ENCODE data around the gene GPANK1. TPM values are rescaled to one million over a fixed set of nuclear protein-coding genes. Genes with fewer than 3 reads are reported as not detected.

GPANK1 gene
- total RNA-seq, 3 donors from 2014 or later, result 16.2 to 22.2 (median 20.0) TPM

- peak overlapping the region; percentile 90 to 94 for H3K27ac ChIP-seq
- peak overlapping the region; percentile 77 to 91 (median 82) for H3K4me3 ChIP-seq
Measured at GRCh38 chr6:31659649-31660380, 5.0 kb downstream of the GPANK1 start.

GRCh38 chr6:31658983-31659648, 5.7 kb downstream of the GPANK1 start:
- H3K27ac ChIP-seq, result peak overlapping the region; percentile 90 to 94

More at GRCh38 chr6:31659649-31660380, 5.0 kb downstream of the GPANK1 start:
- Histone ChIP-seq H3K27me3 (no peaks in the 10 kb centered on the region), H3K9me3 (no peaks in the 10 kb centered on the region), H3K36me3 (no peaks in the 10 kb centered on the region), H3K4me1 (peaks cover 15 to 21% of the 10 kb centered on the region in 2 donors)
- TF ChIP-seq POLR2A (IDR thresholded peaks at IDR 0.05) (no peak), POLR2AphosphoS5 (IDR thresholded peaks at IDR 0.05) (no peak), CTCF (IDR thresholded peaks at IDR 0.05) (no peak)
- no peak for DNase-seq (ENCODE audit: low spot score in 2 of 2)
- intact Hi-C loops (cut with DNase I; ENCODE audit: low total_unique reads), result loop anchor here (10.0 kb wide), 1 partner anchor 175 kb away; no protein-coding TSS in a partner anchor

GRCh38 chr6:31658158-31658688, 6.6 kb downstream of the GPANK1 start:
- TF ChIP-seq POLR2A (IDR thresholded peaks at IDR 0.05) (no peak), POLR2AphosphoS5 (IDR thresholded peaks at IDR 0.05) (no peak), CTCF (IDR thresholded peaks at IDR 0.05) (no peak)
- Histone ChIP-seq H3K4me1 (peaks cover 12 to 15% of the 10 kb centered on the region in 2 donors), H3K27ac (peak overlapping the region in 1 of 2 donors; percentile 12), H3K27me3 (no peaks in the 10 kb centered on the region), H3K36me3 (no peaks in the 10 kb centered on the region), H3K9me3 (no peaks in the 10 kb centered on the region), H3K4me3 (peak overlapping the region in 1 of 3 donors; percentile 43)
- intact Hi-C loops (cut with DNase I; ENCODE audit: low total_unique reads), result loop anchor here (10.0 kb wide), 1 partner anchor 177 kb away; no protein-coding TSS in a partner anchor
- no peak for DNase-seq (ENCODE audit: low spot score in 2 of 2)

More at GRCh38 chr6:31658983-31659648, 5.7 kb downstream of the GPANK1 start:
- Histone ChIP-seq H3K4me3 (peak overlapping the region; percentile 77 to 91 (median 82)), H3K27me3 (no peaks in the 10 kb centered on the region), H3K4me1 (peaks cover 15 to 17% of the 10 kb centered on the region in 2 donors), H3K36me3 (no peaks in the 10 kb centered on the region), H3K9me3 (no peaks in the 10 kb centered on the region)
- intact Hi-C loops (cut with DNase I; ENCODE audit: low total_unique reads), result loop anchor here (10.0 kb wide), 1 partner anchor 176 kb away; no protein-coding TSS in a partner anchor
- DNase-seq (ENCODE audit: low spot score in 2 of 2), result no peak
- TF ChIP-seq CTCF (IDR thresholded peaks at IDR 0.05) (no peak), POLR2AphosphoS5 (IDR thresholded peaks at IDR 0.05) (no peak), POLR2A (IDR thresholded peaks at IDR 0.05) (no peak)

- H3K27ac ChIP-seq, result peak overlapping the region in 1 of 2 donors; percentile 23
- peaks cover 12 to 15% of the 10 kb centered on the region in 2 donors for H3K4me1 ChIP-seq
- no peaks in the 10 kb centered on the region for H3K36me3 ChIP-seq
Measured at GRCh38 chr6:31657406-31658157, 7.2 kb downstream of the GPANK1 start.

More at GRCh38 chr6:31657406-31658157, 7.2 kb downstream of the GPANK1 start:
- DNase-seq (ENCODE audit: low spot score in 2 of 2), result no peak
- intact Hi-C loops (cut with DNase I; ENCODE audit: low total_unique reads), result loop anchor here (10.0 kb wide), 1 partner anchor 177 kb away; no protein-coding TSS in a partner anchor
- Histone ChIP-seq H3K4me3 (no peak overlapping the region), H3K27me3 (no peaks in the 10 kb centered on the region), H3K9me3 (no peaks in the 10 kb centered on the region)
- no peak for TF ChIP-seq POLR2AphosphoS5 (IDR thresholded peaks at IDR 0.05)
- TF ChIP-seq POLR2A (IDR thresholded peaks at IDR 0.05), result no peak
- TF ChIP-seq CTCF (IDR thresholded peaks at IDR 0.05), result no peak

Data from breast epithelium (tissue), 4 donors.